Measurements from ENCODE around the gene LRRC71. TPM values are rescaled to one million over a fixed set of nuclear protein-coding genes. Genes with fewer than 3 reads are reported as not detected.

The LRRC71 gene
- total RNA-seq, 3 donors from 2014 or later, result not detected

GRCh38 chr1:156893048-156893953 lies 27.1 kb upstream of the LRRC71 start, which contains the start of gene PEAR1:
Gene PEAR1 (plus strand): TSS chr1:156893718. CDS start chr1:156903927, 10,209 bp downstream.
- Histone ChIP-seq H3K4me1 (ENCODE audit: low read depth) (peaks cover 3% of the 10 kb centered on the region), H3K4me3 (no peak within 1 kb of the TSS), H3K36me3 (ENCODE audit: low read depth) (no peaks in the 10 kb centered on the region), H3K9me3 (no peaks in the 10 kb centered on the region)
- intact Hi-C loops (cut with DNase I, micrococcal nuclease), result no loop called here
- DNase-seq (no peak), ATAC-seq (no peak)
- no peak for TF ChIP-seq CTCF (IDR thresholded peaks at IDR 0.05)

GRCh38 chr1:156894001-156894400 lies 26.4 kb upstream of the LRRC71 start:
- H3K9me3 ChIP-seq, result no peaks in the 10 kb centered on the region
- intact Hi-C loops (cut with DNase I, micrococcal nuclease), result no loop called here
- peaks cover 3% of the 10 kb centered on the region for H3K4me1 ChIP-seq (ENCODE audit: low read depth)
- no peak for TF ChIP-seq CTCF (IDR thresholded peaks at IDR 0.05)
- DNase-seq (peak in 1 of 3 donors; percentile 15), ATAC-seq (no peak)
- no peaks in the 10 kb centered on the region for H3K36me3 ChIP-seq (ENCODE audit: low read depth)
- H3K4me3 ChIP-seq, result no peak overlapping the region

- no peak overlapping the region for H3K4me3 ChIP-seq
- intact Hi-C loops (cut with DNase I, micrococcal nuclease), result no loop called here
- H3K9me3 ChIP-seq, result no peaks in the 10 kb centered on the region
- ATAC-seq (no peak), DNase-seq (peak in 1 of 3 donors; percentile 49)
- H3K4me1 ChIP-seq (ENCODE audit: low read depth), result peaks cover 3% of the 10 kb centered on the region
- H3K36me3 ChIP-seq (ENCODE audit: low read depth), result no peaks in the 10 kb centered on the region
- TF ChIP-seq CTCF (IDR thresholded peaks at IDR 0.05), result no peak
Measured at GRCh38 chr1:156894711-156895454, 25.5 kb upstream of the LRRC71 start.

- peaks cover 3% of the 10 kb centered on the region for H3K4me1 ChIP-seq (ENCODE audit: low read depth)
- TF ChIP-seq CTCF (IDR thresholded peaks at IDR 0.05), result no peak
- intact Hi-C loops (cut with DNase I, micrococcal nuclease), result no loop called here
- H3K36me3 ChIP-seq (ENCODE audit: low read depth), result no peaks in the 10 kb centered on the region
- ATAC-seq (no peak), DNase-seq (no peak)
- no peaks in the 10 kb centered on the region for H3K9me3 ChIP-seq
- no peak overlapping the region for H3K4me3 ChIP-seq
Measured at GRCh38 chr1:156895455-156895812, 25.0 kb upstream of the LRRC71 start.

GRCh38 chr1:156895927-156896326 lies 24.5 kb upstream of the LRRC71 start:
- TF ChIP-seq CTCF (IDR thresholded peaks at IDR 0.05), result no peak
- H3K36me3 ChIP-seq (ENCODE audit: low read depth), result no peaks in the 10 kb centered on the region
- no peak overlapping the region for H3K4me3 ChIP-seq
- DNase-seq (no peak), ATAC-seq (no peak)
- intact Hi-C loops (cut with DNase I, micrococcal nuclease), result no loop called here
- H3K9me3 ChIP-seq, result no peaks in the 10 kb centered on the region
- H3K4me1 ChIP-seq (ENCODE audit: low read depth), result peaks cover 3% of the 10 kb centered on the region
